Measurements from ENCODE around the gene PARG.

- TF ChIP-seq, protein P1, sequence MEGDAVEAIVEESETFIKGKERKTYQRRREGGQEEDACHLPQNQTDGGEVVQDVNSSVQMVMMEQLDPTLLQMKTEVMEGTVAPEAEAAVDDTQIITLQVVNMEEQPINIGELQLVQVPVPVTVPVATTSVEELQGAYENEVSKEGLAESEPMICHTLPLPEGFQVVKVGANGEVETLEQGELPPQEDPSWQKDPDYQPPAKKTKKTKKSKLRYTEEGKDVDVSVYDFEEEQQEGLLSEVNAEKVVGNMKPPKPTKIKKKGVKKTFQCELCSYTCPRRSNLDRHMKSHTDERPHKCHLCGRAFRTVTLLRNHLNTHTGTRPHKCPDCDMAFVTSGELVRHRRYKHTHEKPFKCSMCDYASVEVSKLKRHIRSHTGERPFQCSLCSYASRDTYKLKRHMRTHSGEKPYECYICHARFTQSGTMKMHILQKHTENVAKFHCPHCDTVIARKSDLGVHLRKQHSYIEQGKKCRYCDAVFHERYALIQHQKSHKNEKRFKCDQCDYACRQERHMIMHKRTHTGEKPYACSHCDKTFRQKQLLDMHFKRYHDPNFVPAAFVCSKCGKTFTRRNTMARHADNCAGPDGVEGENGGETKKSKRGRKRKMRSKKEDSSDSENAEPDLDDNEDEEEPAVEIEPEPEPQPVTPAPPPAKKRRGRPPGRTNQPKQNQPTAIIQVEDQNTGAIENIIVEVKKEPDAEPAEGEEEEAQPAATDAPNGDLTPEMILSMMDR (conservative IDR thresholded peaks at IDR 0.05): no peak
- no peak for TF ChIP-seq ZFX (IDR thresholded peaks at IDR 0.05)
Measured at GRCh38 chr10:49830846-49831245, 111.0 kb downstream of the PARG start.
